Cardiac muscle cell (in vitro differentiated cells and primary cell): ENCODE results near the gene MYCBP. TPM values are rescaled to one million over a fixed set of nuclear protein-coding genes. Genes with fewer than 3 reads are reported as not detected.
A peak's percentile ranks its signal among the peaks of the same experiment; 100 is the strongest.

ENCODE experiments used
- DNase-seq, 2 donors: peaks; one replicate each; pipeline versions ENCODE4 v3.0.0 to v3.0.0-alpha.2; 2010 to 2017; ENCODE audit warnings: low read depth in 1 of 2, low spot score in 1 of 2
- H3K27ac ChIP-seq: fragments of 200-600 bp; sonication (generic); 2 replicates; pipeline ENCODE4 v1.5.1; 2016
- H3K27me3 ChIP-seq: fragments of 200-600 bp; sonication (generic); 2 replicates; pipeline ENCODE4 v1.6.0; 2016; ENCODE audit warnings: control low read depth
- H3K36me3 ChIP-seq: fragments of 200-600 bp; sonication (generic); 2 replicates; pipeline ENCODE4 v1.5.1; 2016; ENCODE audit warnings: control low read depth
- H3K4me1 ChIP-seq: fragments of 200-600 bp; sonication (generic); 2 replicates; pipeline ENCODE4 v1.8.1; 2017; ENCODE audit warnings: low read depth, mild to moderate bottlenecking, mixed run types
- H3K4me3 ChIP-seq: fragments of 200-600 bp; sonication (generic); 2 replicates; pipeline ENCODE4 v1.5.1; 2016; ENCODE audit warnings: mild to moderate bottlenecking
- H3K9me3 ChIP-seq: fragments of 200-600 bp; sonication (generic); 2 replicates; pipeline ENCODE4 v1.5.1; 2017; ENCODE audit warnings: low read depth, mild to moderate bottlenecking, control low read depth
- CTCF ChIP-seq: IDR thresholded peaks from 2 replicates; pipeline ENCODE4 v1.5.1; 2012; ENCODE audit warnings: low read depth, mild to moderate bottlenecking, low read length
- polyA plus RNA-seq: library from polyadenylated mRNA; unstranded; fragments of >200 nt; fragmentation: Nextera tagmentation; extraction: Ambion mirVana; gene quantifications from 2 replicates; pipeline ENCODE4 v1.2.1, GENCODE V29; 2016
- total RNA-seq: library from RNA; depleted of rRNA; stranded (reverse); fragments of >200 nt; gene quantifications from 2 replicates; pipeline ENCODE4 v1.2.3, GENCODE V29; 2016

MYCBP gene
- total and polyA plus RNA-seq, 2 experiments from 2014 or later: 8.8 to 51.8 TPM

GRCh38 chr1:38834937-38835827 is 38.0 kb downstream of the MYCBP start:
- peak; percentile 70 for TF ChIP-seq CTCF
- peak; percentile 89 to 91 for DNase-seq
- H3K27me3 ChIP-seq: no peaks in the 10 kb centered on the region
- H3K9me3 ChIP-seq: no peaks in the 10 kb centered on the region
- H3K36me3 ChIP-seq: peaks cover 5% of the 10 kb centered on the region
- H3K4me3 ChIP-seq: no peak overlapping the region
- H3K4me1 ChIP-seq: no peaks in the 10 kb centered on the region
- no peak overlapping the region for H3K27ac ChIP-seq

DNA sequence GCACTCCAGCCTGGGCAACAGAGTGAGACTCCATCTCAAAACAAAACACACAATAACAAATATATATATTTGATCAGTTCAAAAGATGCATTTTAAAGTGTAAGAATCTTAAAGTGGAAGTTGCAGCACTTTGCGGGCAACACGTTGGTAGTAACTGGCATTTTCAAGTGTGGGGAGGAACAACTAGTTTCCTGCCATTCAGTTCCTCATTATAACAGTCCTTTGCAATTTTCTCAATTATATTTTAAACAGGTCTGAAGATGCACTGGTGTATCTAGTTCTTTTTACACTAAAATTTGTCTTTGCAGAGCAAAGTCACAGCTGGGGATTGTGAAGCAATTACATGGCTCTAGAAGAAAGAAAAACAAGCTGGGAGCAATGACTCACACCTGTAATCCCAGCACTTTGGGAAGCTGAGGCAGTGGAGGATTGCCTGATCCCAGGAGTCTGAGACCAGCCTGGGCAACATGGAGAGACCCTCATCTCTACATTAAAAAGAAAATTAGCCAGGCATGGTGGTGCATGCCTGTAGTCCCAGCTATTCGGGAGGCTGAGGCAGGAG is 38.8 kb downstream of the MYCBP start:
- Histone ChIP-seq H3K36me3 (peaks cover 5% of the 10 kb centered on the region), H3K27me3 (no peaks in the 10 kb centered on the region), H3K4me3 (no peak overlapping the region), H3K4me1 (no peaks in the 10 kb centered on the region), H3K9me3 (no peaks in the 10 kb centered on the region), H3K27ac (no peak overlapping the region)
- no peak for DNase-seq
- TF ChIP-seq CTCF: no peak

GRCh38 chr1:38833146-38833545 is 40.0 kb downstream of the MYCBP start:
- no peaks in the 10 kb centered on the region for H3K36me3 ChIP-seq
- no peaks in the 10 kb centered on the region for H3K9me3 ChIP-seq
- H3K4me1 ChIP-seq: no peaks in the 10 kb centered on the region
- no peak overlapping the region for H3K27ac ChIP-seq
- no peak overlapping the region for H3K4me3 ChIP-seq
- H3K27me3 ChIP-seq: no peaks in the 10 kb centered on the region
- TF ChIP-seq CTCF: no peak
- no peak for DNase-seq

GRCh38 chr1:38832370-38832734 is 40.8 kb downstream of the MYCBP start:
- no peak for DNase-seq
- Histone ChIP-seq H3K9me3 (no peaks in the 10 kb centered on the region), H3K27ac (no peak overlapping the region), H3K36me3 (no peaks in the 10 kb centered on the region), H3K4me3 (no peak overlapping the region), H3K27me3 (no peaks in the 10 kb centered on the region), H3K4me1 (no peaks in the 10 kb centered on the region)
- no peak for TF ChIP-seq CTCF

- Histone ChIP-seq H3K4me1 (no peaks in the 10 kb centered on the region), H3K36me3 (no peaks in the 10 kb centered on the region), H3K27me3 (no peaks in the 10 kb centered on the region), H3K9me3 (no peaks in the 10 kb centered on the region), H3K4me3 (no peak overlapping the region), H3K27ac (no peak overlapping the region)
- no peak for DNase-seq
- no peak for TF ChIP-seq CTCF
Observed at GRCh38 chr1:38831731-38832369, 41.3 kb downstream of the MYCBP start.
